Measurements from ENCODE around the gene CEACAM1. TPM values are rescaled to one million over a fixed set of nuclear protein-coding genes. Genes with fewer than 3 reads are reported as not detected.

CEACAM1 gene
- total RNA-seq, 1 experiment from 2014 or later, result 2.0 TPM

- peak; percentile 38; the same call in 1 of the 2 replicates for TF ChIP-seq USF2 (CRISPR knock-in tag; IDR thresholded peaks at IDR 0.05)
- no peak for TF ChIP-seq AR (CRISPR knock-in tag; IDR thresholded peaks at IDR 0.05)
- no peak for TF ChIP-seq ETV6 (CRISPR knock-in tag; IDR thresholded peaks at IDR 0.05)
These were observed 54.6 kb downstream of the CEACAM1 start (continued) for GRCh38 chr19:42473686-42474085.

- peaks cover 66% of the 10 kb centered on the region for H3K4me1 Mint-ChIP-seq
- TF ChIP-seq MLX (CRISPR knock-in tag; IDR thresholded peaks at IDR 0.05) (no peak), GTF2I (CRISPR knock-in tag; conservative IDR thresholded peaks at IDR 0.05) (no peak), GABPB1 (CRISPR knock-in tag; IDR thresholded peaks at IDR 0.05) (no peak), ZNF532 (CRISPR knock-in tag; IDR thresholded peaks at IDR 0.05; ENCODE audit: borderline replicate concordance) (no peak), STAT6 (CRISPR knock-in tag; conservative IDR thresholded peaks at IDR 0.05; ENCODE audit: low read depth) (no peak), CDX4 (CRISPR knock-in tag; IDR thresholded peaks at IDR 0.05; ENCODE audit: borderline replicate concordance) (no peak), ATF3 (CRISPR knock-in tag; conservative IDR thresholded peaks at IDR 0.05) (no peak), ZNF232 (CRISPR knock-in tag; IDR thresholded peaks at IDR 0.05) (no peak), ZNF281 (CRISPR knock-in tag; IDR thresholded peaks at IDR 0.05) (no peak), AFF4 (CRISPR knock-in tag; IDR thresholded peaks at IDR 0.05; ENCODE audit: borderline replicate concordance) (no peak)
- ChIA-PET CTCF (interaction anchor here (1.9 to 5.7 kb wide), 4 partner anchors 22 to 56 kb away, joined by 7 to 51 read pairs (median 14); partner anchors contain the start of gene CEACAM1), POLR2A (no interaction called here)
- peak overlapping the region; percentile 94 for H3K27ac Mint-ChIP-seq
- H3K36me3 Mint-ChIP-seq, result no peaks in the 10 kb centered on the region
- no peaks in the 10 kb centered on the region for H3K27me3 Mint-ChIP-seq (ENCODE audit: low read depth)
- H3K9me3 Mint-ChIP-seq, result peaks cover 6% of the 10 kb centered on the region
- ATAC-seq (no peak), DNase-seq (ENCODE audit: low spot score) (no peak)
- peak overlapping the region; percentile 1; the same call in 1 of the 2 replicates for H3K4me3 Mint-ChIP-seq
These were observed 55.7 kb downstream of the CEACAM1 start for GRCh38 chr19:42472402-42473147.

Measured in WTC11 (cell line).